ENCODE results near the gene HOXD11.
A peak's percentile ranks its signal among the peaks of the same experiment; 100 is the strongest.

Gene HOXD11

GRCh38 chr2:176081837-176082524 lies 25.1 kb upstream of the HOXD11 start:
- no peak for DNase-seq

GRCh38 chr2:176082525-176082823 lies 24.6 kb upstream of the HOXD11 start:
- DNase-seq, result no peak

- DNase-seq, result no peak
These were observed 24.0 kb upstream of the HOXD11 start for GRCh38 chr2:176082824-176083751.

GRCh38 chr2:176083796-176084261 lies 23.3 kb upstream of the HOXD11 start, which contains the start of gene EVX2:
Gene EVX2 (minus strand): TSS chr2:176083962. CDS start chr2:176083776, 186 bp downstream.
- no peak for DNase-seq

- no peak for DNase-seq
These were observed 22.4 kb upstream of the HOXD11 start for GRCh38 chr2:176084611-176085119.

GRCh38 chr2:176085120-176085788 lies 21.8 kb upstream of the HOXD11 start:
- no peak for DNase-seq

GRCh38 chr2:176085861-176086771 lies 21.0 kb upstream of the HOXD11 start:
- DNase-seq, result peak; percentile 34

- no peak for DNase-seq
These were observed 19.6 kb upstream of the HOXD11 start for GRCh38 chr2:176087330-176088047.

- DNase-seq, result peak; percentile 66
These were observed 18.8 kb upstream of the HOXD11 start for GRCh38 chr2:176088048-176088936.

GRCh38 chr2:176088937-176089842 lies 17.9 kb upstream of the HOXD11 start:
- no peak for DNase-seq

GRCh38 chr2:176089843-176090395 lies 17.2 kb upstream of the HOXD11 start:
- no peak for DNase-seq

GRCh38 chr2:176090862-176091261 lies 16.2 kb upstream of the HOXD11 start:
- DNase-seq, result no peak

GRCh38 chr2:176091329-176092258 lies 15.5 kb upstream of the HOXD11 start:
- DNase-seq, result no peak

GRCh38 chr2:176092270-176093144 lies 14.6 kb upstream of the HOXD11 start, which contains the start of gene HOXD13:
Gene HOXD13 (plus strand): TSS chr2:176092721. CDS start chr2:176092891, 170 bp downstream.
- no peak for DNase-seq

GRCh38 chr2:176093145-176093897 lies 13.8 kb upstream of the HOXD11 start:
- no peak for DNase-seq

GRCh38 chr2:176093898-176094249 lies 13.2 kb upstream of the HOXD11 start:
- no peak for DNase-seq

Data from suppressor macrophage treated with lipopolysaccharide for 4 hours (primary cell).